GM21529 (cell line): ENCODE results near the gene ELK3.
A peak's percentile ranks its signal among the peaks of the same experiment; 100 is the strongest.

Source experiments
- ATAC-seq: cut with Tn5 transposase; IDR thresholded peaks from one replicate; pipeline ENCODE4 v1.9.1; 2021; ENCODE audit not compliant: unreplicated experiment

Gene ELK3

DNA sequence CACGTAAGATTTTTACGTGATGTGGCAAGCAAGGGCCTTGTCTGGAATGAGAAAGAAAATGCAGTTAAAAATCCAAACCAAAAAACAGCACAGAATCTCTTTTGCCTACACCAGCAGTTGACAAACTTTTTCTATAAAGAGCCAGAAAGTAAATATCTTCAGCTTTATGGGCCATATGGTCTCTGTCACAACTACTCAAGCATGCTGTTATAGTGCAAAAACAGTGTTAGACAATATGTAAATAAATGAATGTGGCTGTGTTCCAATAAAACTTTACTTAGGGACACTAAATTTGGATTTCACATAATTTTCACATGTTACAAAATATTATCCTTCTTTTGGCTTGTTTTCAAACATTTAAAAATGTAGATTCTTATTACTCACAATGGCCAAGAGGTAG lies 6.2 kb upstream of the ELK3 start:
- no peak for ATAC-seq

DNA sequence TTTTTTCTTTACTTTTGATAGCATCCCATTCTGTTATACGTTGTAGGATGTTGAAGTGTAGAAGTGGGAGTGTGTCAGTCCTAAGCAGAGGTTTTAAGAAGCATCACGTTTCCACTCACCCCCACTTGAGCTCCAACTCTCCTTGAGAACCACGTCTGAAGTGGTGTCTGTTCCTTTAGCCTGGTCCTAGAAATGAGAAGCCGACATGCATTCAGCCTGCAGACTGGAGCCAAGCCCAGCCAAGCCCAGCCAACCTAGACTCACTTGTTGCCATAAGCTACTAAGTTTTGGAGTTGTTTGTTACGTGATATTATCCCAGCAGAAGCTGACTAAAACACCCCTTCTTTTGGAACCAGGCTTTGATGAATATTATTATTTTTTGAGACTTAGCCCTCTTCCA lies 4.4 kb upstream of the ELK3 start:
- no peak for ATAC-seq

DNA sequence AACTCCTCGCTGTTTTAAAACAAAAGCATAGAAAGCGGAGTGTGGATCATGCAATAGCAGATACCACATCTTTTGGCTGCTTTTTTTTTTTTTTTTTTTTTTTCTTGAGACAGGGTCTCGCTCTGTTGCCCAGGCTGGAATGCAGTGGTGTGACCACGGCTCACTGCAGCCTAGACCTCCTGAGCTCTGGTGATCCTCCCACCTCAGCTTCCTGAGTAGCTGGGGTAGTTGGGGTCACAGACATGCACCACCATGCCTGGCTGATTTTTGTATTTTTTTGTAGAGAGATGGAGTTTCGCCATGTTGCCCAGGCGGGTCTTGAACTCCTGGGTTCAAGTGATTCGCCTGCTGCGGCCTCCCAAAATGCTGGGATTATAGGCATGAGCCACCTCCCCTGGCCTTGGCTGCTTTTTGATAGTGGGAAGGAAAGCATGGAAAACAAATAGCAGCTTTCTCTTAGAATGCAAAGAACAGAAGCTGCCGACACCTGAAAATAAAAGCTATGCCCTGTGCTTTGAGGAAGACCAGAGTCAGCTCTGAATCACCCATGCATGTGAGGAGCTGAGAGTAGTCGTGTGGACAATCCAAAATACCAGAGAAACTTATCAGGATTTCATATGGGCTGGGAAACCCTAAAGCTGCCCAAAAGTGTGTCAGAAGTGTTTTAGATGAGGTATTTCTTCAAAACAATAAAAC lies 3.6 kb upstream of the ELK3 start:
- ATAC-seq: no peak

GRCh38 chr12:96192926-96193573 lies 1.1 kb upstream of the ELK3 start:
- ATAC-seq: no peak

- peak; percentile 3 for ATAC-seq
These were observed 358 bp downstream of the ELK3 start for GRCh38 chr12:96194576-96194889.

GRCh38 chr12:96194971-96195844 lies 1.0 kb downstream of the ELK3 start:
- peak; percentile 78 for ATAC-seq

DNA sequence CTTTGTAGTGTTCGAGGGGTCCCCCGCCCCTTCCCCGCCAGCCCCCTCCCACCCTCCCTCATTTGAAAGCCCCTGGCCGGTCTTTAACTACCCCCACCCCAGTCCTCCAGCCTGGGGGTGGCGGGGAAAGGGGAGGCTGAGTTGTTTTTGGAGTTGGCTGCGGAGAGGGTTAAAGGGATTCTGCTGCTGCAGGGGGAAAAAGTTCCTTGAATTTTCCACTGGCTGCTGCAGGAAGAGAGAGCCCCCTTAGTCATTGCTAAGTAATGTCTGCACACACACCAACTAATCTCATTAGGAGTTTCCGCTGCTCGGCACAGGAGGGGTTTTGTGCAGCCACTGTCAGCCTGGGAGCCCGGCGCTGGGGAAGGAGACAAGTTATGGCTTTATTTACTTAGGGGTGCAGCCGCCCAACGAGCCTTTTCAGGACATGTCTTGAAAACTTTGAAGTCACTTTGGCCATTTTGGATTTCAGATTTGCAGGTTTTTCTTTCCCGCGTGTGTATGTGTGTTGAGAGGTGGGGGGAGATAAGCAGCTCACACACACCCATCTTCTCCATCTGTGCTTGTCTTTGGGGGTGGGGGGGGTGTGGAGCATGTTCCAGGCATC lies 1.8 kb downstream of the ELK3 start:
- ATAC-seq: no peak

DNA sequence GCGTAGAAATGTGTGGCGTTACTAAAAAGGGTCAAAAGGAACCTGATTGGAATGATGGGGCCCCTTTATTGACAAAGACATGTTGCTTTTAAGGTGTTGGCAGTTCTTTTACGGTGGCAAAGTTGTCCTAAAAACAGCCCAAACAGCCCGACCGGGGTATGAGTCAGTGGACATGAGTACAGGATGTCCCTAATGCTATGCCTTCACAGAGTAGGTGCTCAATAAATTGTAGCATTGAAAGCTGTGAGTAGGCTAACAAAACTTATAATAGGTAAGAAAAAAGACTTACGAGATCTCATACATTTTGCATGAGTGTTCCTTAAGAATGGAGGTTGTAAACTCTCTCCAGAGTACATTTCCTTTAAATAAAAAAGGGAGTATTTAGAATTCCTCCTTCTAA lies 2.6 kb downstream of the ELK3 start:
- ATAC-seq: no peak

GRCh38 chr12:96197503-96198272 lies 3.5 kb downstream of the ELK3 start:
- ATAC-seq: no peak

- no peak for ATAC-seq
These were observed 4.8 kb downstream of the ELK3 start for GRCh38 chr12:96198965-96199364.

GRCh38 chr12:96199464-96199863 lies 5.3 kb downstream of the ELK3 start:
- ATAC-seq: no peak

- no peak for ATAC-seq
These were observed 7.4 kb downstream of the ELK3 start for GRCh38 chr12:96201272-96202227.

DNA sequence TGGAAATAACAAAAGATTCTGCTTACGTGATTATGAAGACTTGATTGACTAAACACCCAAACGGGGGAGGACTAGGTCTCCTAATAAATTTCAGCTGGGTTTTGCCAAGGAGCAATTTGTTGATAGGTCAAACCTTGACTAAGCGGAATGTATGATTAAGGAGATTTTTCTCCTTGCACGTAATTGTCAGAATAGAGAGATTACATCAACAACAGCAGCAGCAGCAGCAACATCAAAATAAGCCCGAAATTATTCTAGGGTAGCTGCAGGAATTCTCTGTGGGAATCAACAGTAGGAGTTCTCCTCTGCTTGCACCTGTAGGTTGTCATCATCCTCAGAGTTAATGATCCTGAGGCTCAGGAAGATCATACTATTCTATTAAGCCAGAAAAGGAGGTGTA lies 10.2 kb downstream of the ELK3 start:
- ATAC-seq: no peak

- ATAC-seq: no peak
These were observed 11.7 kb downstream of the ELK3 start for GRCh38 chr12:96205908-96206307.

DNA sequence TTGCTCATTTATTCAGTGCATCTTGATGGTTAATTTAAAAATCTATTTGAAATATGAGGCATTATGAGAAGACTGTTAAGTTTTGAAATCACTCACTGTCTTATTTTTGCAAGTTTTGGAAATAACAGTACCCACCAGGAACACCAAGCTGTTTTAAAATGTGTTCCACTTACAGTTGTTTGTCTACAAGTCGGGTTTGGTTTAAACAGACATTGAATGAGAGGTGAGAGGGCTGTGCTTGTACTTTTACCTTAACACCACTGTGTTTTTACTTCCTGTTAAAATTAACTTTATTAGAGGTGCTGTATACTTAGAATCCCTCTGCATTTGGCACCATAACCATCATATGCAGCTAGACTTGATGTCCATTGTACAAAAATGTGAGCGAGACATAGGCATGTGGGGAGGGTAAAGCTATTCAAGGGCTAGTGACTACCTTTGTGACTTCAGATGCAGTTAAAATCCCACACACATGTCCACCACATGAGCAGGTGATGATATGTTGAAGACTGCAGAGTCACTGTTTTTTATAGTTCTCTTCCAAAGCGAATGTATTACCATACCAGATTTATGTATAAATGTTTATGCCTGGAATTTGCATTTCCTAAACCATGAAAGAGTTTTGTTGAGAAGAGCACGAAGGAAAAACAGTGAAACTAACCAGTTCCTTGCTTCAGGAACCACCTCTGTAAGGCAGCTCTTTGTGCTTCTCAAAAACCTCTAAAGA lies 12.9 kb downstream of the ELK3 start:
- ATAC-seq: no peak

- ATAC-seq: no peak
These were observed 14.2 kb downstream of the ELK3 start for GRCh38 chr12:96208346-96208745.

DNA sequence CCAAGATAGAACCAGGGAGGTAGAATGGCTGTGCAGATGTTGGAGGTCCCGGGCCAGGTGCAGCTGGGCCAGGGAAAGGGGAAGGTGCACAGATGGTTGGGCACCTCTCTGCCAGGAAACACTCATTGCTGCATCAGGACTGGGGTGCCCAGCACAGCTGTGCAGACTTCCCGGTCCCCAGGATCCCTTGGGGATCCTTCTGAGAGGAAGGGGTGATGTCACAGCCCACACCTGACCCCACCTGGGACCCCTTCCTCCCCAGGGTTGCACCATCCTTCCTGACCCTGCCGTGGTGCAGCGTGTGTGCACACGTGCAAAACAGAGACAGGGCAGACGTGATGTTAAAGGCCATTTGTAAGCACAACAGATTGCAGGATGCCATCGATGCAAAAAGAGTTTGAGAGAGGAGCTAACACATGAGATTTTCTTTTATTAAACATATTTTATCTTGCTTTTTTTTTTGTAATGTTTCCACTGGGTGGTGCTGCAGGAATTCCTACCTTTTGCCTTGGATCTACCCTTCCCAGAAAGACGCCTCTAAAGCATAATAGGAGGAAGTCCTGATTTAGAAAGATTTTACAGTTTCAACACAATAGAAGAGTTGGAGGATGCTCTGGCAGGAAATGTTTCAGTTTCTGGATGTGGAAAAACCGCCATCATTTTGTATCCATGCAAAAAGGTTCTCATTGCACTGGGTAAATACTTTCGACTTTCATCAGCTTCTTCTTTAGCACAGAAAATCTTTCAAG lies 14.8 kb downstream of the ELK3 start:
- no peak for ATAC-seq

DNA sequence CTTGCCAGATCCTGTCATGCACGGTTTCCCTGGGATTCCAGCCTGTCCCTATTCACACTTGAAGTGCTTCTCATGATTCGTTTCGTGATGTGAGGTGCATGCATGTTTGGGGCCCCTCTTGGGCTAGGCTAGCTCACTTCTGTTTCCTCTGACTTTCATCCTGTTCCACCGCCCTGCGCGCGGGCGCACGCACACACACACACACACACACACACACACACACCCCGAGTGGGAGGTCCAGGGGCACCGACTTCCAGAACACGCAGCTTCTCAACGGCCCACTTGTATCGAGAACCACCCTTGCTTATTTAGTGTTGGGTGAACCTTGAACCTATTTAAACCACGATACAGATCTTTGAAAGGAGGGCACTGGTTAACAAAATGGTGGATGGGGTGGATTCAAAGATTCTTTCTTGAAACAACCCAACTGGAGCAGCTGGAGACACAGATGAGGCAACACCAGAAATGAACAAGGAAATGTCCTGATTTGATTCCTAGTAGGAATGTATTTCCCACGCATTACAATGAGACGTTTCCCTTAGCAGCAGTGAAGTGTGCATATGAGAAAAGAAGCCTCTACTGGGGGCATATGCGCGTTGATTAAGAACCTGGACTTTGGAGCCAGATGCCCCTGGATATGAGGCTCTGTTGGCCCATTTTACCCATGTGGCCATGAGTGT lies 16.3 kb downstream of the ELK3 start:
- ATAC-seq: no peak
